Smooth muscle cell (in vitro differentiated cells): ENCODE data around the gene PHLDA3. TPM values are rescaled to one million over a fixed set of nuclear protein-coding genes. Genes with fewer than 3 reads are reported as not detected.

Experiments used
- DNase-seq: peaks from one replicate; lab custom pipeline; 2025; ENCODE audit not compliant: unreplicated experiment; lab: John Stamatoyannopoulos, UW
- H2AFZ ChIP-seq: fragments of 200-600 bp; sonication (generic); 2 replicates; pipeline ENCODE4 v1.6.0; 2016; ENCODE audit warnings: antibody characterized with exemption, low read depth, mild to moderate bottlenecking
- H3F3A ChIP-seq: fragments of 200-600 bp; sonication (generic); 2 replicates; pipeline ENCODE4 v1.6.0; 2017; ENCODE audit warnings: antibody characterized with exemption, low read depth
- H3K27ac ChIP-seq: fragments of 200-600 bp; sonication (generic); 2 replicates; pipeline ENCODE4 v1.5.1; 2016; ENCODE audit warnings: low read depth, mild to moderate bottlenecking
- H3K27me3 ChIP-seq: fragments of 200-600 bp; sonication (generic); 2 replicates; pipeline ENCODE4 v1.6.1; 2016; ENCODE audit warnings: low read depth, mild to moderate bottlenecking
- H3K36me3 ChIP-seq: fragments of 200-600 bp; sonication (generic); 2 replicates; pipeline ENCODE4 v1.5.1; 2016; ENCODE audit warnings: low read depth
- H3K4me1 ChIP-seq: fragments of 200-600 bp; sonication (generic); 2 replicates; pipeline ENCODE4 v1.5.1; 2016; ENCODE audit warnings: low read depth
- H3K4me2 ChIP-seq: fragments of 200-600 bp; sonication (generic); 2 replicates; pipeline ENCODE4 v1.6.0; 2016; ENCODE audit warnings: mild to moderate bottlenecking
- H3K4me3 ChIP-seq: fragments of 200-600 bp; sonication (generic); 2 replicates; pipeline ENCODE4 v1.5.1; 2016; ENCODE audit warnings: mild to moderate bottlenecking
- H3K79me2 ChIP-seq: fragments of 200-600 bp; sonication (generic); 2 replicates; pipeline ENCODE4 v1.6.0; 2016; ENCODE audit warnings: low read depth, mild to moderate bottlenecking
- H3K9ac ChIP-seq: fragments of 200-600 bp; sonication (generic); 2 replicates; pipeline ENCODE4 v1.6.0; 2016; ENCODE audit warnings: low read depth
- H3K9me3 ChIP-seq: fragments of 200-600 bp; sonication (generic); replicated peaks from 2 replicates; pipeline ENCODE4 v1.5.1; 2016; ENCODE audit warnings: low read depth
- H4K20me1 ChIP-seq: fragments of 200-600 bp; sonication (generic); 2 replicates; pipeline ENCODE4 v1.6.0; 2016; ENCODE audit warnings: low read depth
- CTCF ChIP-seq: fragments of 200-600 bp; sonication (generic); IDR thresholded peaks from 2 replicates; pipeline ENCODE4 v1.5.1; 2017; ENCODE audit warnings: borderline replicate concordance, mild to moderate bottlenecking, antibody characterized with exemption; ENCODE audit not compliant: insufficient read depth, poor library complexity, severe bottlenecking
- WGBS: methylation state at CpG from one replicate; pipeline ENCODE4 v1.1.7; 2016; ENCODE audit warnings: low lambda C conversion rate; 5-methylcytosine and 5-hydroxymethylcytosine counted together
- polyA plus RNA-seq: library from polyadenylated mRNA; unstranded; fragments of >200 nt; fragmentation: Nextera tagmentation; extraction: Ambion mirVana; gene quantifications from 2 replicates; pipeline ENCODE4 v1.2.1, GENCODE V29; 2016
- total RNA-seq: library from RNA; depleted of rRNA; stranded (reverse); fragments of >200 nt; gene quantifications from 2 replicates; pipeline ENCODE4 v1.2.3, GENCODE V29; 2014

PHLDA3 gene
- total and polyA plus RNA-seq, 2 experiments from 2014 or later: 87.8 to 340 TPM

DNA sequence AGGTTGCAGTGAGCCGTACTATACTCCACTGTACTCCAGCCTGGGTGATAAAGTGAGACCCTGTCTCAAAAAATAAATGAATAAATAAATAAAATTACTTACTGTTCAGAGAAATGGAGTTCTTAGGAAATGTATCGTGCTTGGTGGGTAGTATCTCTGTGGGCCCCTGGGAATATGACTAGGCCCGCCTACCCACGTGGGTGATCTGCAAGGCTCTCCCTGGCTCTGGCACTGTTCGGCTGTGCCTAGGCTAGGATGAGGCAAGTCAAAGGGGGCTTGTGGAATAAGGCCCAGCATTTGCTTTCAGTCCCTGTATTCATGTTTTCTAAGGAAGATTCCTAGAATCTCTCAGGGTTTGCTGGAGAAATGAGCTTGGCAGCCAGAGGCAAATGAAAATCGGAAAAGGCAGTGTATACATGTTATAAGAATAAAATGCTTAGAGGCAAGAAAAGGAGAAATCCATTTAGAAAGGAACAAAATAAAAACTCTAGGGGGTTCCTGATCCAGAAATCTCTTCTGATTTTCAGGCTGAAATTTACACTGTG, 42.5 kb upstream of the PHLDA3 start:
- H3K4me2 ChIP-seq: peak overlapping the region; percentile 59
- no peak for TF ChIP-seq CTCF
- no peaks in the 10 kb centered on the region for H4K20me1 ChIP-seq
- peaks cover 12% of the 10 kb centered on the region for H3K4me1 ChIP-seq
- no peaks in the 10 kb centered on the region for H3K27me3 ChIP-seq
- WGBS: 64% methylated on average over 6 of the region's 6 CpGs
- no peak overlapping the region for H3K4me3 ChIP-seq
- peak overlapping the region; percentile 91 for H3K27ac ChIP-seq
- H2AFZ ChIP-seq: peak overlapping the region; percentile 41
- DNase-seq: no peak
- peaks cover 18% of the 10 kb centered on the region for H3F3A ChIP-seq
- peak overlapping the region; percentile 24 for H3K9ac ChIP-seq
- H3K9me3 ChIP-seq: no peaks in the 10 kb centered on the region
- H3K79me2 ChIP-seq: peaks cover 4% of the 10 kb centered on the region
- no peaks in the 10 kb centered on the region for H3K36me3 ChIP-seq

- no peak for DNase-seq
- no peak for TF ChIP-seq CTCF
- peaks cover 18% of the 10 kb centered on the region for H3F3A ChIP-seq
- H2AFZ ChIP-seq: no peak overlapping the region
- 100% methylated on average over 1 of the region's 1 CpG for WGBS
- H3K79me2 ChIP-seq: peaks cover 12% of the 10 kb centered on the region
- peaks cover 18% of the 10 kb centered on the region for H3K4me1 ChIP-seq
- no peaks in the 10 kb centered on the region for H4K20me1 ChIP-seq
- no peak overlapping the region for H3K4me2 ChIP-seq
- no peak overlapping the region for H3K27ac ChIP-seq
- H3K27me3 ChIP-seq: no peaks in the 10 kb centered on the region
- H3K36me3 ChIP-seq: no peaks in the 10 kb centered on the region
- no peaks in the 10 kb centered on the region for H3K9me3 ChIP-seq
- no peak overlapping the region for H3K9ac ChIP-seq
- H3K4me3 ChIP-seq: no peak overlapping the region
Observed at GRCh38 chr1:201510734-201511133, 41.7 kb upstream of the PHLDA3 start.

GRCh38 chr1:201509601-201510374, 40.8 kb upstream of the PHLDA3 start:
- Histone ChIP-seq H3K9ac (no peak overlapping the region), H3K79me2 (peaks cover 21% of the 10 kb centered on the region), H3K9me3 (no peaks in the 10 kb centered on the region), H3K27ac (peak overlapping the region; percentile 98), H3K4me1 (peaks cover 27% of the 10 kb centered on the region), H3F3A (peaks cover 19% of the 10 kb centered on the region), H3K4me2 (peak overlapping the region; percentile 27), H3K27me3 (no peaks in the 10 kb centered on the region), H3K4me3 (no peak overlapping the region), H4K20me1 (peaks cover 5% of the 10 kb centered on the region), H3K36me3 (no peaks in the 10 kb centered on the region), H2AFZ (no peak overlapping the region)
- no peak for TF ChIP-seq CTCF
- 100% methylated on average over 2 of the region's 2 CpGs for WGBS
- no peak for DNase-seq

- Histone ChIP-seq H3K4me2 (peak overlapping the region; percentile 49), H3K9me3 (no peaks in the 10 kb centered on the region), H3K4me1 (peaks cover 33% of the 10 kb centered on the region), H3K27me3 (no peaks in the 10 kb centered on the region), H3K79me2 (peaks cover 26% of the 10 kb centered on the region), H2AFZ (no peak overlapping the region), H3K27ac (peak overlapping the region; percentile 98), H3K9ac (peak overlapping the region; percentile 20), H3K36me3 (no peaks in the 10 kb centered on the region), H4K20me1 (peaks cover 5% of the 10 kb centered on the region), H3K4me3 (no peak overlapping the region), H3F3A (peaks cover 29% of the 10 kb centered on the region)
- 42% methylated on average over 2 of the region's 2 CpGs for WGBS
- no peak for DNase-seq
- TF ChIP-seq CTCF: no peak
Observed at GRCh38 chr1:201508809-201509208, 39.8 kb upstream of the PHLDA3 start.
